ENCODE results near the gene AAMP.

Gene AAMP

GRCh38 chr2:218306184-218306920 is 36.4 kb upstream of the AAMP start:
- ATAC-seq (ENCODE audit: insufficient read depth, low read depth) (no peak), DNase-seq (no peak)
- Histone ChIP-seq H3K79me2 (ENCODE audit: insufficient read depth, low read length) (no peaks in the 10 kb centered on the region), H3K4me2 (ENCODE audit: insufficient read depth, low read length) (no peak overlapping the region), H3K36me3 (ENCODE audit: insufficient read depth, low read length) (no peaks in the 10 kb centered on the region), H3K27ac (ENCODE audit: low read length) (no peak overlapping the region), H3K9ac (ENCODE audit: low read depth, low read length) (no peak overlapping the region), H2AFZ (ENCODE audit: low read depth, low read length) (no peak overlapping the region), H3K9me3 (ENCODE audit: insufficient read depth, low read length, severe bottlenecking) (no peaks in the 10 kb centered on the region), H3K27me3 (ENCODE audit: insufficient read depth, low read length, poor library complexity) (no peaks in the 10 kb centered on the region), H4K20me1 (ENCODE audit: insufficient read depth, low read length) (no peaks in the 10 kb centered on the region), H3K4me3 (ENCODE audit: low read depth in 1 of 2, low read length in 2 of 2) (no peak overlapping the region), H3K4me1 (ENCODE audit: insufficient read depth, low read length) (peaks cover 2% of the 10 kb centered on the region; the same call in 1 of the 2 replicates)
- TF ChIP-seq CTCF (IDR thresholded peaks at IDR 0.05; ENCODE audit: borderline replicate concordance, extremely low read depth, low read length, poor library complexity, severe bottlenecking) = no peak

- Histone ChIP-seq H3K4me3 (ENCODE audit: low read depth in 1 of 2, low read length in 2 of 2) (no peak overlapping the region), H3K4me1 (ENCODE audit: insufficient read depth, low read length) (peaks cover 5% of the 10 kb centered on the region), H3K9me3 (ENCODE audit: insufficient read depth, low read length, severe bottlenecking) (no peaks in the 10 kb centered on the region), H3K36me3 (ENCODE audit: insufficient read depth, low read length) (no peaks in the 10 kb centered on the region), H3K27me3 (ENCODE audit: insufficient read depth, low read length, poor library complexity) (no peaks in the 10 kb centered on the region), H3K79me2 (ENCODE audit: insufficient read depth, low read length) (no peaks in the 10 kb centered on the region), H2AFZ (ENCODE audit: low read depth, low read length) (no peak overlapping the region), H3K4me2 (ENCODE audit: insufficient read depth, low read length) (no peak overlapping the region), H3K27ac (ENCODE audit: low read length) (no peak overlapping the region), H4K20me1 (ENCODE audit: insufficient read depth, low read length) (no peaks in the 10 kb centered on the region), H3K9ac (ENCODE audit: low read depth, low read length) (no peak overlapping the region)
- DNase-seq = no peak
- no peak for ATAC-seq (ENCODE audit: insufficient read depth, low read depth)
- no peak for TF ChIP-seq CTCF (IDR thresholded peaks at IDR 0.05; ENCODE audit: borderline replicate concordance, extremely low read depth, low read length, poor library complexity, severe bottlenecking)
- no peak for TF ChIP-seq EZH2 (IDR thresholded peaks at IDR 0.05; ENCODE audit: borderline replicate concordance, low read depth, low read length, severe bottlenecking)
Observed at GRCh38 chr2:218305383-218305782, 35.4 kb upstream of the AAMP start.

- ATAC-seq (ENCODE audit: insufficient read depth, low read depth) (peak; percentile 96), DNase-seq (peak; percentile 90)
- Histone ChIP-seq H4K20me1 (ENCODE audit: insufficient read depth, low read length) (no peaks in the 10 kb centered on the region), H3K27me3 (ENCODE audit: insufficient read depth, low read length, poor library complexity) (no peaks in the 10 kb centered on the region), H3K4me3 (ENCODE audit: low read depth in 1 of 2, low read length in 2 of 2) (no peak overlapping the region), H3K9me3 (ENCODE audit: insufficient read depth, low read length, severe bottlenecking) (no peaks in the 10 kb centered on the region), H3K79me2 (ENCODE audit: insufficient read depth, low read length) (no peaks in the 10 kb centered on the region), H3K27ac (ENCODE audit: low read length) (peak overlapping the region; percentile 57; the same call in 1 of the 2 replicates), H2AFZ (ENCODE audit: low read depth, low read length) (peak overlapping the region; percentile 74), H3K36me3 (ENCODE audit: insufficient read depth, low read length) (no peaks in the 10 kb centered on the region), H3K4me1 (ENCODE audit: insufficient read depth, low read length) (peaks cover 5% of the 10 kb centered on the region), H3K9ac (ENCODE audit: low read depth, low read length) (peak overlapping the region; percentile 34), H3K4me2 (ENCODE audit: insufficient read depth, low read length) (no peak overlapping the region)
- TF ChIP-seq EZH2 (IDR thresholded peaks at IDR 0.05; ENCODE audit: borderline replicate concordance, low read depth, low read length, severe bottlenecking) (no peak), CTCF (IDR thresholded peaks at IDR 0.05; ENCODE audit: borderline replicate concordance, extremely low read depth, low read length, poor library complexity, severe bottlenecking) (peak; percentile 94)
Observed at GRCh38 chr2:218301176-218301819, 31.4 kb upstream of the AAMP start.

Data from DND-41 (cell line).